IMR-90 (cell line): ENCODE data around the gene SEBOX.

Source experiments
- MXI1 ChIP-seq: IDR thresholded peaks from 2 replicates; pipeline ENCODE4 v1.6.1; 2012; ENCODE audit warnings: low read depth, mild to moderate bottlenecking, low read length, moderate library complexity, borderline replicate concordance
- POLR2A ChIP-seq: IDR thresholded peaks from 2 replicates; pipeline ENCODE4 v1.6.1; 2012; ENCODE audit warnings: mild to moderate bottlenecking, low read depth, low read length
- TF ChIP-seq, protein P1 (sequence below): conservative IDR thresholded peaks from 2 replicates; pipeline ENCODE4 v1.5.1; 2012; ENCODE audit warnings: mild to moderate bottlenecking, low read depth, low read length, improper control_type of control experiment

DNA sequence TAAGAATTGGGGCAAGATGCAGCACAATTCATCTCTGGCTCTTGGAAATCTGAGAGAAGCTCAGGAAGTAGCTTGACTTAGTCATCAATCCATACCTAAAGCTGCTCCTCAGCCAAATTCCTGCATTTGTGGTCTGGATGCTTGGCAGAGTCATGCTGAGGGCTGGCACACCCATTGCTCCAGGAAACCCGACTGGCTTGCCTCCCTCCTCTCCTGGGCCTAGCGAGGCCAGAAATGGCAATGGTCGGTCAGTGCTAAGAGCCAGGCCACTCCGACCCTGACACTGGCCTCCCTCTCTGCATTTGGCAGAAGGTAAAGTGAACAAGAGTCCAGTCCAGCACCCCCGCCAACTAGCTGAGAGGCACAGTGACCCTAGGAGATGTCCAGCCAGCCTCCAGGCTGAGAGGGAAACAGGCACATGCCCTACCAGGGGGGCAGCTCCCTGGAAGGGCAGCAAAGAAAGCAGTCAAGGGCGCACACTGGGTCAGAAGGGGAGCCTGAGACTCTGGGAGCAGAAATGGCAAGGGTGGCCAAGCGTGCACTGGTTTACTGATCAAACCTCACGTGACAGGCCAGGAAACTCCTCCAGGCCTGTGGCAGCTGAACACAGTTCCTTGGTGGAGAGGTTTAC, 17.6 kb downstream of the SEBOX start:
- TF ChIP-seq, protein P1, sequence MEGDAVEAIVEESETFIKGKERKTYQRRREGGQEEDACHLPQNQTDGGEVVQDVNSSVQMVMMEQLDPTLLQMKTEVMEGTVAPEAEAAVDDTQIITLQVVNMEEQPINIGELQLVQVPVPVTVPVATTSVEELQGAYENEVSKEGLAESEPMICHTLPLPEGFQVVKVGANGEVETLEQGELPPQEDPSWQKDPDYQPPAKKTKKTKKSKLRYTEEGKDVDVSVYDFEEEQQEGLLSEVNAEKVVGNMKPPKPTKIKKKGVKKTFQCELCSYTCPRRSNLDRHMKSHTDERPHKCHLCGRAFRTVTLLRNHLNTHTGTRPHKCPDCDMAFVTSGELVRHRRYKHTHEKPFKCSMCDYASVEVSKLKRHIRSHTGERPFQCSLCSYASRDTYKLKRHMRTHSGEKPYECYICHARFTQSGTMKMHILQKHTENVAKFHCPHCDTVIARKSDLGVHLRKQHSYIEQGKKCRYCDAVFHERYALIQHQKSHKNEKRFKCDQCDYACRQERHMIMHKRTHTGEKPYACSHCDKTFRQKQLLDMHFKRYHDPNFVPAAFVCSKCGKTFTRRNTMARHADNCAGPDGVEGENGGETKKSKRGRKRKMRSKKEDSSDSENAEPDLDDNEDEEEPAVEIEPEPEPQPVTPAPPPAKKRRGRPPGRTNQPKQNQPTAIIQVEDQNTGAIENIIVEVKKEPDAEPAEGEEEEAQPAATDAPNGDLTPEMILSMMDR, result no peak
- TF ChIP-seq MXI1 (no peak), POLR2A (no peak)
